Daoy (cell line): ENCODE data around the gene CCSER2. TPM values are rescaled to one million over a fixed set of nuclear protein-coding genes. Genes with fewer than 3 reads are reported as not detected.
A peak's percentile ranks its signal among the peaks of the same experiment; 100 is the strongest.
"Not testable (repeated sequence)": the region's sequence is repeated elsewhere in the genome, so short reads cannot be mapped to it uniquely, and the experiment has no call there.

ENCODE experiments used
- DNase-seq: peaks from one replicate; pipeline ENCODE4 v3.0.0-alpha.2; 2015; ENCODE audit warnings: low read depth
- total RNA-seq: library from RNA; depleted of rRNA; stranded (reverse); fragments of >200 nt; shearing (Covaris generic); gene quantifications from 2 replicates; pipeline ENCODE4 v1.2.3, GENCODE V29; 2014

CCSER2 gene
- total RNA-seq, 1 experiment from 2014 or later: 11.5 TPM

DNA sequence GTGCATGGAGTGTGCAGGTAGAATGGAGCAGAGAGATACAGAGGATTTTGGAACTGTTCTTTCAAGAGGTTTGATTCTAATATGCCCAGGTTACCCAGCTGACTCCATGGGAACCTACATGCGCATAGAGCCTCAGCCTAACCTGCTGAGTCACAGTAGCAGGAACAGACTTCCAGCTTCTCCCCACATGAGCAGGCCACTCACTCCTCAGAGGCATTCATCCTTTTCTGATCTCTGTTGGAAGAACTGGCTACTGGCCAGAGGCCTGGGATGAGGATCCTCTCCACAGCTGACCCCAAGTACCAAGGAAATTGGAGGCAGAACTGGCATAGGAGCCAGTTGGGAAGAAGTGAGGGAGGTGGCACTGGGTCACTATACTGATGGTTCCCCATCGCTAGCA, 17.9 kb upstream of the CCSER2 start:
- DNase-seq: no peak

DNA sequence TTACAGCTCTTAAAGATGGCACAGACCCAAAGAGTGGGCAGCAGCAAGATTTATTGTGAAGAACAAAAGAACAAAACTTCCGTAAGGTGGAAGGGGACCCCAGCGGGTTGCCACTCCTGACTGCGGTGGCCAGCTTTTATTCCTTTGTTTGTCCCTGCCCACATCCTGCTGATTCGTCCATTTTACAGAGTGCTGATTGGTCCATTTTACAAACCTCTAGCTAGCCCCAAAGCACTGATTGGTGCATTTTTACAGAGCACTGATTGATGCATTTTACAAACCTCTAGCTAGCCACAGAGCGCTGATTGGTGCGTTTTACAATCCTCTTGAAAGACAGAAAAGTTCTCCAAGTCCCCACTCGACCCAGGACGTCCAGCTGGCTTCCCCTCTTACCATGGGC, 16.8 kb upstream of the CCSER2 start:
- DNase-seq: no peak

GRCh38 chr10:84312816-84313215, 15.6 kb upstream of the CCSER2 start:
- DNase-seq: no peak

DNA sequence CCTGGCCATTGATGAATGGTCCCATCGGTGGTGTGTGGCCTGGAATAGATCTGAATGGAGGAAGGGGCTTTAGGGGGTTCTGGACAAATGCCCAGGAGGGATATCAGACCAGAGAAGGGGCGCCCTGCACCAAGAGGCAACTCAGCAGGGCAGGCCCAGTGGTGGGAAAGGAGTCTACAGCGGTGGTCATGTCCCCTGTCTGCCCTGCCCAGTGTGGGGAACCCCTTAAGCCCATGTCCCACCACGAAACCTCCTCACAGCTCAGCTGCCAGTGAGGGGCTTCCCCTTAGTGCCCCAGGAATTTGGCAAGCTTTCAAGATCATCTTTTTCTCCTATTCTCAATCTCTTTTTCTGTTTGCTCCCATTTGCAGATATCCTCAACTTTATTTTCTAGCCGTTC, 14.1 kb upstream of the CCSER2 start:
- no peak for DNase-seq

GRCh38 chr10:84317174-84317573, 11.2 kb upstream of the CCSER2 start:
- no peak for DNase-seq

DNA sequence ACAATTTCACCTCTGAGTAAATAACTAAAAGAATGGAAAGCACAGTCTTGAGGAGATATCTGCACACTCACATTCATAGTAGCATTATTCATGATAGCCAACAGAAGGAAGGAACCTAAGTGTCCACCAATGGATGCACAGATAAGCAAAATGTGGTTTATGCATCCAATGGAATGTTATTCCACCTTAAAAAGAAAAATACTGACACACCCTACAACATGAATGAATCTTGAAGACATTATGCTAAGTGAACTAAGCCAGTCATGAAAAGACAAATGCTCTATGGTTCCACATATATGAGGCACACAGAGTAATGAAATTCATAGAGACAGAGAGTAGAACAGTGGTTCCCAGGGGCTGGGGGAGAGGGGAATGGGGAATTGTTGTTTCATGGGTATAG, 6.5 kb upstream of the CCSER2 start:
- no peak for DNase-seq

DNA sequence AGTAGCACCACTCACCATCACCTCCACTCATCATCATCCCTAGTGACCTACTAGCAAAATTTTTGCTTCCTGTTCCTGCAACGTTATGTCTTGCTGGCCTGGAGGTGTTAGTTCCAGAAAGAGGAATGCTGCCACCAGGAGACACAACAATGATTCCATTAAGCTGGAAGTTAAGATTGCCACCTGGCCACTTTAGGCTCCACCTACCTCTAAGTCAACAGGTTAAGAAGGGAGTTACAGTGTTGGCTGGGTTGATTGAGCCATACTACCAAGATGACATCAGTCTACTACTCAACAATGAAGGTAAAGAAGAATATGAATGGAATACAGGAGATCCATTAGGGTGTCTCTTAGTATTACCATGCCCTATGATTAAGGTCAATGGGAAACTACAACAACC, 4.8 kb upstream of the CCSER2 start:
- not testable (repeated sequence) for DNase-seq

- not testable (repeated sequence) for DNase-seq
Measured at GRCh38 chr10:84326995-84327394, 1.4 kb upstream of the CCSER2 start.

- peak; percentile 58 for DNase-seq
Measured at GRCh38 chr10:84329196-84329611, 815 bp downstream of the CCSER2 start.

DNA sequence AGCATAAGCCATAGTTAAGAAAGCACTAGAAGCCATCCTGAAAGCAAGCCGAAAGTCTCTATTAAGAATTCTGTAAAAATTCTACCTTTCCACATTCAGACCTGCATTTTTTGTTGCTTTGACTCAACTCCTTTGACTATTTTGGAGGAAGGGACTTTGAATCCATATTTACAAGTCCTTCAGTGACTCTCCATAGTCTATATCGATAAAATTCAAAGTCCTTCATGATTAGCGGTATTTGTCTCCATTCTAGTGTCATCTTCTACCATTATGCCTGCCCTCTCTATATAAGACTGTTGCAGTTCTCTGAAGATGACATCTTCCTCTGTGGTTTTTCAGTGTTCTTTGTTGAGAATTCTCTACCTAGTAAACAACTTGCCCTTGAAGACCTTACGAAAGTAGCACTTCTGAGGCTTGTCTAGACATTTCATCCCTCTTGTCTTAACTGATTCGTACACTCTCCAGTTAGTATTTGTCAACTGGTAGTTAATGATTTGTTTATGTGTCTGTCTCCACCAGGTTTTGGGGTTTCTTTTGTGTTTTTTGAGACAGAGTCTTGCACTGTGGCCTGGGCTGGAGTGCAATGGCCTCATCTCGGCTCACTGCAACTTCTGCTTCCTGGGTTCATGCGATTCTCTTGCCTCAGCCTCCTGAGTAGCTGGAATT, 1.7 kb downstream of the CCSER2 start:
- DNase-seq: no peak

GRCh38 chr10:84331091-84331490, 2.7 kb downstream of the CCSER2 start:
- DNase-seq: no peak

GRCh38 chr10:84333864-84334451, 5.6 kb downstream of the CCSER2 start:
- peak; percentile 4 for DNase-seq

- no peak for DNase-seq
Measured at GRCh38 chr10:84334811-84335210, 6.4 kb downstream of the CCSER2 start.

GRCh38 chr10:84335516-84335915, 7.1 kb downstream of the CCSER2 start:
- DNase-seq: no peak

DNA sequence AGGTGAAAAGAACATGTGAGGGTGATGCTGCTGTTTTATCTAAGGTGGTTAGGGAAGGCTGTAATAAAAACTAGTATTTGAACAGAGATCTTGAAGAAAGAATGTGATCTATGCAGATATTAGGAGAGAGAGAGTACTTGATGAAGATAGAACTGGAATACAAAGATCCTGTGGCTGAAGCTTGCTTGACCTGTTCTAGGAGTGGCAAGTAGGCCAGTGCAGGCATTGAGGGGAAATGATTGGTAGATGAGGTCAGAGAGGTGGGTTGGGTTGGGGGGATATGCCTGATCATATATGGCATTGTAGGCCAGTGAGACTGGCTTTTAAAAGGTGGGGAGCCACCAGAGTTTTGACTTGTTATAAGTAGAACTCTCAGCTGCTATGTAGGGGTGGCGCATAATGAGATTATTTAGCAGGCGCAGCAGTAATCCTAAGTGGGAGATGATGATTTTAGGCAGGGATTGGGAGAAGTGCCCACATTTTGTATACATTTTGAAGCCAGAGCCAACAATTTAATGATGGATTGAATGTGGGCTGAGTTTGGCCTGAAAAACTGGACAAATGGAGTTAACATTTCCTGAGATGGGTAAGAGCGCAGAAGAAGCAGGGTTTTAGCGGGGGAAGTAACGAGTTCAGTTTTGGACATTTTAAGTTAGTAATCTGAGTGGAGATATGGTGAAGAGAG, 8.2 kb downstream of the CCSER2 start:
- no peak for DNase-seq

GRCh38 chr10:84337199-84337598, 8.8 kb downstream of the CCSER2 start:
- no peak for DNase-seq

DNA sequence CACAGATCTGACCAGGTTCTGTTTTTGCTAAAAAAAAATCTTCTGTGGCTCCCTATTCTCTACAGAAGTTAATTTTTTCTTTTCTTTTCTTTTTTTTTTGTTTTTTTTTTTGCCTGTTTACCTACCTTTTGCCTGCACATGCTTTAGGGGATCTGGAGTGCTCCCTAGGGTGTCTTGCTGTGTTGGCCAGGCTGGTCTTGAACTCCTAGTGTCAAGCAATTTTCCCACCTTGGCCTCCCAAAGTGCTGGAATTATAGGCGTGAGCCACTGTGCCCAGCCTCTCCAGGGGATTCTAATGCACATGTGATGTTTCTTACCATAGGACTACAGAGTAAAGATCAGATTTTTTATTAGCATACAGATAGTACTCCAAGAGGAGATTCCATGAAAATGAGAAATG, 10.6 kb downstream of the CCSER2 start:
- no peak for DNase-seq

- no peak for DNase-seq
Measured at GRCh38 chr10:84340187-84340586, 11.8 kb downstream of the CCSER2 start.

- DNase-seq: no peak
Measured at GRCh38 chr10:84340632-84341537, 12.5 kb downstream of the CCSER2 start.

DNA sequence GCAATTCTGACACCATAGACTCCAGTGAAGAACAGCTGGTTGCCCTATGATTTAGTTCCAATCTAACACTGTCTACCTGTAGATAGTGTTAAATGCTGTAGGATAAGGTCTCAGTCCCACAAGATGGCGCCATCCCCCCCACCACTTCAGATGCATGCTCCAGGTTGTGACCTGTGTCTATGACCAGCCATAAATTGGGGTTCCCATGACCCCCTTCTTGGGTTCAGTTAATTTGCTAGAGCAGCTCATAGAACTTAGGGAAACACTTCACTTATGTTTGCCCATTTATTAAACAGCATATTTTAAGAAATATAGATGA, 13.1 kb downstream of the CCSER2 start:
- DNase-seq: no peak

GRCh38 chr10:84341983-84342382, 13.6 kb downstream of the CCSER2 start:
- DNase-seq: no peak

GRCh38 chr10:84342584-84342983, 14.2 kb downstream of the CCSER2 start:
- no peak for DNase-seq
